HepG2 (cell line): ENCODE data around the gene KSR1. TPM values are rescaled to one million over a fixed set of nuclear protein-coding genes. Genes with fewer than 3 reads are reported as not detected.

Experiments
- CEBPB ChIP-seq: IDR thresholded peaks from 2 replicates; pipeline ENCODE4 v1.6.1; 2011; ENCODE audit warnings: low read depth, low read length, improper control_type of control experiment, borderline replicate concordance
- DNMT3B ChIP-seq: conservative IDR thresholded peaks from 2 replicates; pipeline ENCODE4 v1.6.1; 2016; ENCODE audit warnings: missing biosample characterization, control low read depth
- EHMT2 ChIP-seq: fragments of 200-600 bp; sonication (generic); IDR thresholded peaks from 2 replicates; pipeline ENCODE4 v1.7.0; 2017; ENCODE audit warnings: antibody characterized with exemption, low read depth, low read length, borderline replicate concordance
- MTF2 ChIP-seq: sonication (generic); formaldehyde crosslinking; IDR thresholded peaks from 2 replicates; pipeline ENCODE4 v1.5.0; 2020; ENCODE audit warnings: missing genetic modification reagents, borderline replicate concordance
- NBN ChIP-seq: fragments of 450-650 bp; conservative IDR thresholded peaks from 2 replicates; pipeline ENCODE4 v1.6.1; 2017
- ZEB1 ChIP-seq: IDR thresholded peaks from 2 replicates; pipeline ENCODE4 v1.6.1; 2012; ENCODE audit warnings: mild to moderate bottlenecking, low read depth, inconsistent platforms; ENCODE audit not compliant: insufficient replicate concordance
- ZFP82 ChIP-seq: sonication (generic); formaldehyde crosslinking; IDR thresholded peaks from 2 replicates; pipeline ENCODE4 v1.5.1; 2020; ENCODE audit warnings: mild to moderate bottlenecking, missing genetic modification reagents, borderline replicate concordance
- ZNF256 ChIP-seq: sonication (generic); formaldehyde crosslinking; conservative IDR thresholded peaks from 2 replicates; pipeline ENCODE4 v1.4.0; 2020; ENCODE audit warnings: missing genetic modification reagents
- ZNF468 ChIP-seq: sonication (generic); formaldehyde crosslinking; IDR thresholded peaks from 2 replicates; pipeline ENCODE4 v1.8.0; 2022; ENCODE audit warnings: mild to moderate bottlenecking, moderate library complexity, missing genetic modification reagents
- polyA plus RNA-seq, 8 experiments: library from polyadenylated mRNA; depleted of rRNA in 3 of 8; stranded (reverse) in 7 of 8; unstranded in 1 of 8; fragments of >200 nt; fragmentation: Illumina TruSeq in 4 of 8; extraction: Trizol in 4 of 8; gene quantifications; 2 replicates each; pipeline versions ENCODE4 v1.2.1 to v1.2.3, GENCODE V29; 2011 to 2016; ENCODE audit warnings: low read depth in 4 of 8, missing spikeins in 1 of 8, mixed read lengths in 1 of 8; ENCODE audit not compliant: insufficient read depth in 1 of 8
- total RNA-seq, 5 experiments: library from RNA; depleted of rRNA; stranded (reverse); fragments of >200 nt; fragmentation: Illumina TruSeq; extraction: Trizol; gene quantifications; 2 replicates each; pipeline ENCODE4 v1.2.3, GENCODE V29; 2016; ENCODE audit warnings: low read depth in 1 of 5
- TF ChIP-seq, protein P1 (sequence below): sonication (generic); formaldehyde crosslinking; IDR thresholded peaks from 2 replicates; pipeline ENCODE4 v1.5.0; 2020; ENCODE audit warnings: missing genetic modification reagents
- TF ChIP-seq, protein P2 (sequence below): sonication (generic); formaldehyde crosslinking; IDR thresholded peaks from 2 replicates; pipeline ENCODE4 v1.4.0; 2020; ENCODE audit warnings: missing genetic modification reagents
- TF ChIP-seq, protein P3 (sequence below): sonication (generic); formaldehyde crosslinking; IDR thresholded peaks from 2 replicates; pipeline ENCODE4 v1.5.0; 2020; ENCODE audit warnings: mild to moderate bottlenecking, missing genetic modification reagents
- TF ChIP-seq, protein P4 (sequence below): sonication (generic); formaldehyde crosslinking; IDR thresholded peaks from 2 replicates; pipeline ENCODE4 v1.5.0; 2020; ENCODE audit warnings: missing genetic modification reagents
- TF ChIP-seq, protein P5 (sequence below): sonication (generic); formaldehyde crosslinking; IDR thresholded peaks from 2 replicates; pipeline ENCODE4 v1.4.0; 2020; ENCODE audit warnings: missing genetic modification reagents, borderline replicate concordance
- TF ChIP-seq, protein P6 (sequence below): sonication (generic); formaldehyde crosslinking; IDR thresholded peaks from 2 replicates; pipeline ENCODE4 v1.9.0; 2022; ENCODE audit warnings: missing genetic modification reagents, mild to moderate bottlenecking, borderline replicate concordance
- TF ChIP-seq, protein P7 (sequence below): IDR thresholded peaks from 2 replicates; pipeline ENCODE4 v1.6.1; 2016

The KSR1 gene
- total and polyA plus RNA-seq, 2 of the 13 experiments (the other 11 are each of a cell fraction or from before 2014, with no cell fraction given) = 10.1 to 16.6 TPM

DNA sequence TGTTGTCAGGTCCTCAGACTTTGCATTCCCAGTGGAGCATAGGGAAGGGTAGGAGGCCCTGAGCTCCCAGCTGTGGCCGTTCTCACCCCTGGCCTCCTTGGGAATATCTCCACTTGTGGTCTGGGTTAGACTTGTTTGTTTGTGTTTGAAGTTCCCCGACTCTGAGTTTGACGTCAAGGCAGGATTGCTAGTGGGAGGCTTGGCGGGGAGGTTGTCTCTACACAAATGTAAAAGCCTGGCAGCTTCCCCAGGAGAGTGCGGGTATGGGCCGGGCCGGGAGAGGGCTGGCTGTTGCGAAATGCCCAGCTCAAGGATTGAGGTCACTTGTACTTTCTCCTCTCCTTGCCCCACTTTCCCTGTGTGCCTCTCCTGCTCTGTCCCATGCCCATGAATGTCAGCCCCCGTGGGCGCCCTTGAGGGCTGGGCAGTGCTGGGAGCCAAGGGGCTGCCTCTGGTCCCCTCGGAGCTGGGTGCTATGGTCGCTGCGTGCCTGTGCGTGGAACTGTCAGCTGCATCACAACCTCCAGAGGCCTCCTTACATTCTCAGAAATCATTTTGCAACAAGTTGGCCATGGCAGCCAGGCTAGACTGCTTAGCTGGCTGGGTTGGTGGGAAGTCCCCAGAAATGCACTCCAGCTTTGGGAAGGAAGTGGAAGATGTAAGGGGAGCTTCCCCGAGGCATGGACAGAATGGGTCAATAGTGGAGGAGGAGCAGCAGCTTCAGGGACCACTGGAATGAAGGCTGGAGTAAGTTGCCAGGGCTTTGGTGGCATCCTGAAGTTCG lies 84.3 kb downstream of the KSR1 start (continued):
- TF ChIP-seq, protein P1, sequence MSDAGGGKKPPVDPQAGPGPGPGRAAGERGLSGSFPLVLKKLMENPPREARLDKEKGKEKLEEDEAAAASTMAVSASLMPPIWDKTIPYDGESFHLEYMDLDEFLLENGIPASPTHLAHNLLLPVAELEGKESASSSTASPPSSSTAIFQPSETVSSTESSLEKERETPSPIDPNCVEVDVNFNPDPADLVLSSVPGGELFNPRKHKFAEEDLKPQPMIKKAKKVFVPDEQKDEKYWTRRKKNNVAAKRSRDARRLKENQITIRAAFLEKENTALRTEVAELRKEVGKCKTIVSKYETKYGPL (CRISPR knock-in tag) = no peak
- TF ChIP-seq, protein P2, sequence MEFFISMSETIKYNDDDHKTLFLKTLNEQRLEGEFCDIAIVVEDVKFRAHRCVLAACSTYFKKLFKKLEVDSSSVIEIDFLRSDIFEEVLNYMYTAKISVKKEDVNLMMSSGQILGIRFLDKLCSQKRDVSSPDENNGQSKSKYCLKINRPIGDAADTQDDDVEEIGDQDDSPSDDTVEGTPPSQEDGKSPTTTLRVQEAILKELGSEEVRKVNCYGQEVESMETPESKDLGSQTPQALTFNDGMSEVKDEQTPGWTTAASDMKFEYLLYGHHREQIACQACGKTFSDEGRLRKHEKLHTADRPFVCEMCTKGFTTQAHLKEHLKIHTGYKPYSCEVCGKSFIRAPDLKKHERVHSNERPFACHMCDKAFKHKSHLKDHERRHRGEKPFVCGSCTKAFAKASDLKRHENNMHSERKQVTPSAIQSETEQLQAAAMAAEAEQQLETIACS = no peak
- no peak for TF ChIP-seq ZNF468 (CRISPR knock-in tag)
- TF ChIP-seq, protein P3, sequence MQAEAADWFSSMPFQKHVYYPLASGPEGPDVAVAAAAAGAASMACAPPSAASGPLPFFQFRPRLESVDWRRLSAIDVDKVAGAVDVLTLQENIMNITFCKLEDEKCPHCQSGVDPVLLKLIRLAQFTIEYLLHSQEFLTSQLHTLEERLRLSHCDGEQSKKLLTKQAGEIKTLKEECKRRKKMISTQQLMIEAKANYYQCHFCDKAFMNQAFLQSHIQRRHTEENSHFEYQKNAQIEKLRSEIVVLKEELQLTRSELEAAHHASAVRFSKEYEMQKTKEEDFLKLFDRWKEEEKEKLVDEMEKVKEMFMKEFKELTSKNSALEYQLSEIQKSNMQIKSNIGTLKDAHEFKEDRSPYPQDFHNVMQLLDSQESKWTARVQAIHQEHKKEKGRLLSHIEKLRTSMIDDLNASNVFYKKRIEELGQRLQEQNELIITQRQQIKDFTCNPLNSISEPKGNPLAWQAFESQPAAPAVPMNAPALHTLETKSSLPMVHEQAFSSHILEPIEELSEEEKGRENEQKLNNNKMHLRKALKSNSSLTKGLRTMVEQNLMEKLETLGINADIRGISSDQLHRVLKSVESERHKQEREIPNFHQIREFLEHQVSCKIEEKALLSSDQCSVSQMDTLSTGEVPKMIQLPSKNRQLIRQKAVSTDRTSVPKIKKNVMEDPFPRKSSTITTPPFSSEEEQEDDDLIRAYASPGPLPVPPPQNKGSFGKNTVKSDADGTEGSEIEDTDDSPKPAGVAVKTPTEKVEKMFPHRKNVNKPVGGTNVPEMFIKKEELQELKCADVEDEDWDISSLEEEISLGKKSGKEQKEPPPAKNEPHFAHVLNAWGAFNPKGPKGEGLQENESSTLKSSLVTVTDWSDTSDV (CRISPR knock-in tag) = no peak
- TF ChIP-seq ZFP82 (CRISPR knock-in tag) = no peak
- TF ChIP-seq DNMT3B = no peak
- no peak for TF ChIP-seq ZEB1
- TF ChIP-seq, protein P4, sequence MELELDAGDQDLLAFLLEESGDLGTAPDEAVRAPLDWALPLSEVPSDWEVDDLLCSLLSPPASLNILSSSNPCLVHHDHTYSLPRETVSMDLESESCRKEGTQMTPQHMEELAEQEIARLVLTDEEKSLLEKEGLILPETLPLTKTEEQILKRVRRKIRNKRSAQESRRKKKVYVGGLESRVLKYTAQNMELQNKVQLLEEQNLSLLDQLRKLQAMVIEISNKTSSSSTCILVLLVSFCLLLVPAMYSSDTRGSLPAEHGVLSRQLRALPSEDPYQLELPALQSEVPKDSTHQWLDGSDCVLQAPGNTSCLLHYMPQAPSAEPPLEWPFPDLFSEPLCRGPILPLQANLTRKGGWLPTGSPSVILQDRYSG (CRISPR knock-in tag) = no peak
- no peak for TF ChIP-seq MTF2 (CRISPR knock-in tag)
- no peak for TF ChIP-seq EHMT2
- TF ChIP-seq, protein P5, sequence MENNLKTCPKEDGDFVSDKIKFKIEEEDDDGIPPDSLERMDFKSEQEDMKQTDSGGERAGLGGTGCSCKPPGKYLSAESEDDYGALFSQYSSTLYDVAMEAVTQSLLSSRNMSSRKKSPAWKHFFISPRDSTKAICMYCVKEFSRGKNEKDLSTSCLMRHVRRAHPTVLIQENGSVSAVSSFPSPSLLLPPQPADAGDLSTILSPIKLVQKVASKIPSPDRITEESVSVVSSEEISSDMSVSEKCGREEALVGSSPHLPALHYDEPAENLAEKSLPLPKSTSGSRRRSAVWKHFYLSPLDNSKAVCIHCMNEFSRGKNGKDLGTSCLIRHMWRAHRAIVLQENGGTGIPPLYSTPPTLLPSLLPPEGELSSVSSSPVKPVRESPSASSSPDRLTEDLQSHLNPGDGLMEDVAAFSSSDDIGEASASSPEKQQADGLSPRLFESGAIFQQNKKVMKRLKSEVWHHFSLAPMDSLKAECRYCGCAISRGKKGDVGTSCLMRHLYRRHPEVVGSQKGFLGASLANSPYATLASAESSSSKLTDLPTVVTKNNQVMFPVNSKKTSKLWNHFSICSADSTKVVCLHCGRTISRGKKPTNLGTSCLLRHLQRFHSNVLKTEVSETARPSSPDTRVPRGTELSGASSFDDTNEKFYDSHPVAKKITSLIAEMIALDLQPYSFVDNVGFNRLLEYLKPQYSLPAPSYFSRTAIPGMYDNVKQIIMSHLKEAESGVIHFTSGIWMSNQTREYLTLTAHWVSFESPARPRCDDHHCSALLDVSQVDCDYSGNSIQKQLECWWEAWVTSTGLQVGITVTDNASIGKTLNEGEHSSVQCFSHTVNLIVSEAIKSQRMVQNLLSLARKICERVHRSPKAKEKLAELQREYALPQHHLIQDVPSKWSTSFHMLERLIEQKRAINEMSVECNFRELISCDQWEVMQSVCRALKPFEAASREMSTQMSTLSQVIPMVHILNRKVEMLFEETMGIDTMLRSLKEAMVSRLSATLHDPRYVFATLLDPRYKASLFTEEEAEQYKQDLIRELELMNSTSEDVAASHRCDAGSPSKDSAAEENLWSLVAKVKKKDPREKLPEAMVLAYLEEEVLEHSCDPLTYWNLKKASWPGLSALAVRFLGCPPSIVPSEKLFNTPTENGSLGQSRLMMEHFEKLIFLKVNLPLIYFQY (CRISPR knock-in tag) = peak; percentile 91
- TF ChIP-seq, protein P6, sequence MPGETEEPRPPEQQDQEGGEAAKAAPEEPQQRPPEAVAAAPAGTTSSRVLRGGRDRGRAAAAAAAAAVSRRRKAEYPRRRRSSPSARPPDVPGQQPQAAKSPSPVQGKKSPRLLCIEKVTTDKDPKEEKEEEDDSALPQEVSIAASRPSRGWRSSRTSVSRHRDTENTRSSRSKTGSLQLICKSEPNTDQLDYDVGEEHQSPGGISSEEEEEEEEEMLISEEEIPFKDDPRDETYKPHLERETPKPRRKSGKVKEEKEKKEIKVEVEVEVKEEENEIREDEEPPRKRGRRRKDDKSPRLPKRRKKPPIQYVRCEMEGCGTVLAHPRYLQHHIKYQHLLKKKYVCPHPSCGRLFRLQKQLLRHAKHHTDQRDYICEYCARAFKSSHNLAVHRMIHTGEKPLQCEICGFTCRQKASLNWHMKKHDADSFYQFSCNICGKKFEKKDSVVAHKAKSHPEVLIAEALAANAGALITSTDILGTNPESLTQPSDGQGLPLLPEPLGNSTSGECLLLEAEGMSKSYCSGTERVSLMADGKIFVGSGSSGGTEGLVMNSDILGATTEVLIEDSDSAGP (CRISPR knock-in tag) = no peak; the same call in 1 of the 2 replicates
- TF ChIP-seq ZNF256 = no peak
- TF ChIP-seq, protein P7, sequence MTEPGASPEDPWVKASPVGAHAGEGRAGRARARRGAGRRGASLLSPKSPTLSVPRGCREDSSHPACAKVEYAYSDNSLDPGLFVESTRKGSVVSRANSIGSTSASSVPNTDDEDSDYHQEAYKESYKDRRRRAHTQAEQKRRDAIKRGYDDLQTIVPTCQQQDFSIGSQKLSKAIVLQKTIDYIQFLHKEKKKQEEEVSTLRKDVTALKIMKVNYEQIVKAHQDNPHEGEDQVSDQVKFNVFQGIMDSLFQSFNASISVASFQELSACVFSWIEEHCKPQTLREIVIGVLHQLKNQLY (CRISPR knock-in tag) = no peak
- TF ChIP-seq CEBPB = peak; percentile 96
- TF ChIP-seq NBN = no peak
